B cell (primary cell): ENCODE results near the gene CD151. TPM values are rescaled to one million over a fixed set of nuclear protein-coding genes. Genes with fewer than 3 reads are reported as not detected.

Source experiments
- ATAC-seq: fragments of 200-7000 bp; cut with Tn5 transposase; one replicate; pipeline ENCODE4 v1.10.0; 2021; ENCODE audit warnings: low read depth, mild to moderate bottlenecking, moderate number of reproducible peaks, moderate library complexity
- CTCF ChIA-PET: fragments of 350-600 bp; sonication (Branson Sonifier 250); formaldehyde crosslinking; loops from one replicate; lab custom pipeline; 2021; ENCODE audit warnings: antibody characterized with exemption, inconsistent platforms; lab: Charles Lee
- POLR2A ChIA-PET: fragments of 350-600 bp; sonication (Branson Sonifier 250); formaldehyde crosslinking; loops from one replicate; lab custom pipeline; 2021; ENCODE audit warnings: antibody characterized with exemption; lab: Charles Lee
- DNase-seq: peaks from one replicate; pipeline ENCODE4 v3.0.0; 2013
- H2AFZ ChIP-seq: 2 replicates; pipeline ENCODE4 v1.6.1; 2012; ENCODE audit warnings: mild to moderate bottlenecking, low read depth, low read length; ENCODE audit not compliant: insufficient read depth, poor library complexity, severe bottlenecking
- H3K27ac ChIP-seq, 2 donors: 1 replicate in 1 of 2; 2 replicates in 1 of 2; pipeline ENCODE4 v1.5.1; 2012 to 2013; ENCODE audit warnings: low read length in 2 of 2, mild to moderate bottlenecking in 2 of 2, moderate library complexity in 1 of 2
- H3K27me3 ChIP-seq, 4 experiments: fragments of 200-600 bp in 1 of 4; sonication (generic) in 1 of 4; replicated peaks in 1 of 4; 1 replicate in 2 of 4; 2 replicates in 2 of 4; pipeline versions ENCODE4 v1.6.1 to v1.7.0; 2013 to 2016; ENCODE audit warnings: low read length in 3 of 4, mild to moderate bottlenecking in 2 of 4, mixed read lengths in 1 of 4, moderate library complexity in 1 of 4; ENCODE audit not compliant: insufficient read depth in 4 of 4, control insufficient read depth in 3 of 4; ENCODE audit errors: control extremely low read depth in 1 of 4
- H3K36me3 ChIP-seq, 2 experiments: replicated peaks in 1 of 2; 1 replicate in 1 of 2; 2 replicates in 1 of 2; pipeline versions ENCODE4 v1.6.1 to v1.7.1; 2013; ENCODE audit warnings: low read length in 1 of 2; ENCODE audit not compliant: insufficient read depth in 2 of 2, control insufficient read depth in 1 of 2; ENCODE audit errors: control extremely low read depth in 1 of 2, extremely low read depth in 1 of 2
- H3K4me1 ChIP-seq, 2 donors: fragments of 200-600 bp in 1 of 2; sonication (generic) in 1 of 2; 1 replicate in 1 of 2; 2 replicates in 1 of 2; pipeline versions ENCODE4 v1.5.1 to v1.6.1; 2013 to 2017; ENCODE audit warnings: low read length in 2 of 2; ENCODE audit not compliant: control insufficient read depth in 2 of 2, insufficient read depth in 2 of 2
- H3K4me2 ChIP-seq: replicated peaks from 2 replicates; pipeline ENCODE3; 2012; ENCODE audit warnings: mild to moderate bottlenecking, low read depth, low read length; ENCODE audit not compliant: poor library complexity, severe bottlenecking
- H3K4me3 ChIP-seq, 5 experiments: fragments of 200-600 bp in 1 of 5; sonication (generic) in 1 of 5; 1 replicate in 3 of 5; 2 replicates in 2 of 5; pipeline versions ENCODE4 v1.5.1 to v1.7.0; 2011 to 2016; ENCODE audit warnings: low read length in 4 of 5, mild to moderate bottlenecking in 4 of 5, low read depth in 2 of 5, control low read depth in 1 of 5, moderate library complexity in 1 of 5; ENCODE audit not compliant: insufficient read depth in 1 of 5; ENCODE audit errors: control extremely low read depth in 1 of 5, extremely low read depth in 1 of 5
- H3K79me2 ChIP-seq: fragments of 200-600 bp; sonication (generic); one replicate; pipeline ENCODE4 v1.6.0; 2016; ENCODE audit warnings: low read length; ENCODE audit not compliant: control insufficient read depth, insufficient read depth
- H3K9ac ChIP-seq: fragments of 200-600 bp; sonication (generic); 2 replicates; pipeline ENCODE4 v1.6.1; 2017; ENCODE audit warnings: mild to moderate bottlenecking, low read length, moderate library complexity
- H3K9me3 ChIP-seq, 3 donors: one replicate each; pipeline versions ENCODE4 v1.6.1 to v1.7.1; 2013; ENCODE audit warnings: low read length in 2 of 3; ENCODE audit not compliant: control insufficient read depth in 2 of 3, insufficient read depth in 1 of 3; ENCODE audit errors: control extremely low read depth in 1 of 3
- H4K20me1 ChIP-seq: 2 replicates; pipeline ENCODE4 v1.6.0; 2012; ENCODE audit warnings: mild to moderate bottlenecking, low read length; ENCODE audit not compliant: insufficient read depth, control insufficient read depth, poor library complexity, severe bottlenecking
- H3K27ac Mint-ChIP-seq: one replicate; pipeline ENCODE4 v1.8.0; 2021; ENCODE audit warnings: mixed read lengths
- H3K27me3 Mint-ChIP-seq: one replicate; pipeline ENCODE4 v1.8.0; 2021; ENCODE audit warnings: mixed read lengths
- H3K4me1 Mint-ChIP-seq: one replicate; pipeline ENCODE4 v1.8.0; 2021; ENCODE audit warnings: mixed read lengths
- H3K4me3 Mint-ChIP-seq: one replicate; pipeline ENCODE4 v1.8.0; 2021; ENCODE audit warnings: mixed read lengths
- H3K9me3 Mint-ChIP-seq: one replicate; pipeline ENCODE4 v1.8.0; 2022; ENCODE audit warnings: mixed read lengths; ENCODE audit not compliant: insufficient read depth
- EZH2 ChIP-seq: IDR thresholded peaks from 2 replicates; pipeline ENCODE4 v1.6.1; 2012; ENCODE audit warnings: borderline replicate concordance, low read depth, mild to moderate bottlenecking, moderate library complexity, low read length; ENCODE audit not compliant: insufficient read depth, poor library complexity, severe bottlenecking
- WGBS: methylation state at CpG from one replicate; pipeline ENCODE4 v1.1.5; 2013; ENCODE audit warnings: missing lambda C conversion rate; ENCODE audit not compliant: insufficient coverage; 5-methylcytosine and 5-hydroxymethylcytosine counted together
- intact Hi-C: fragments of 100-400 bp; cut with micrococcal nuclease; formaldehyde crosslinking; loops from one replicate; pipeline ENCODE4 v1.10.0; 2022
- polyA plus RNA-seq: library from polyadenylated mRNA; depleted of rRNA; stranded (reverse); fragments of >200 nt; gene quantifications from 2 replicates; pipeline ENCODE4 v1.2.3, GENCODE V29; 2012
- total RNA-seq, 2 donors: library from RNA; stranded (reverse); fragments of 120-200 nt in 1 of 2; gene quantifications; 1 replicate in 1 of 2; 2 replicates in 1 of 2; pipeline versions ENCODE4 v1.2.3 to v1.2.4, GENCODE V29; 2013 to 2022
- TF ChIP-seq, protein P1 (sequence below): fragments of 200-600 bp; IDR thresholded peaks from one replicate; pipeline ENCODE4 v1.8.0; 2022; ENCODE audit warnings: antibody characterized with exemption, mild to moderate bottlenecking

The CD151 gene
- total and polyA plus RNA-seq, 2 donors (not counting 1 experiment from before 2014, with no cell fraction given) = 24.4 to 25.5 TPM

DNA sequence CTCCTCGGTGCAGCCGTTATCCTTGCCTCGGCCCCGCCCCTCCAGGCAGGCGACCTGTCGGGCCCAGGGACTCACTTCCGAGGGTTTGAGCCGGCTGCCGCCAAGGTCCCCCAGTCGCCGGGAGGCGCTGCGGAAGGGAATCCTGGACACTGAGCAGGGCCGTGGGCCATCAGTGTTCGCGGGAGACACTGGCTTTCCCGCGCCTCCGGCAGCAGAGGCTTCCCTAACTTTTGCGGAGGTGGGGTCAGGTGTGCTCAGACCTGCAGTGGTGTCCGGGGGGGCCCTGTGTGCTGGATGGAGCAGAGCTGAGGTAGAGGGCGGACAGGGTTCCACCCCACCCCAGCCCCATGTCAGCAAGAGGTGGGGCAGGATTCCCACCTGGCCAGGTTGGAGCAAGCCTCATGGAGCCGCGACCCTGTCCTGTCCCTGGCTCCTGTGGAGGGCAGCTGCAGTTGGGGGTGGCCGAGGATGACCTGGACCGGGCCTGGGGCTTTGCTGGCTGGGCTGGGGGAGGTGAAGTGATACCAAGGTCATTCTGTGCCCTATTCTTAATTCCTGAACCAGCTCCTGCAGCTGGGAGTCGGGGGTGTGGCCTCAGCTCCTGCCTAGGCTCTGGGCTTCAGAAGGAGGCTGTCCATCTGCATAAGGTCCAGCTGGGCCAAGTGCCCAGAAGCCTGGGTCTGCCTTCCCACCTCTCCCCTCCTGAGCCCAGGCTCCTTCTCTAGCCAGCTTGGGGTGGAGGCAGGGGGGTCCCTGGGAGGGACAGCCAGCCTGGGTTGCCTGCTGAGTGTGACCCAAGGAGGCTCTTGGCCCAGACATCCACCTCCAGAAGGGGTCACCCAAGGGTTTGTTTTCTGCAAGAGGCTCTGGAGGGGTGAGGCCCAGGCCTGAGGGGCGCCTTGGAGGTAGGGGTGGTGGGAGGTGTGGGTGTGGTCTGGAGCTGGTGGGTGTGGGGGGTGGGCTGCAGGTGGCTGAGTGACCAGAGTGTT, 18.3 kb downstream of the CD151 start:
- H3K36me3 ChIP-seq = no peaks in the 10 kb centered on the region
- CTCF ChIA-PET = no interaction called here
- intact Hi-C loops = no loop called here
- H3K9ac ChIP-seq = no peak overlapping the region
- Mint-ChIP-seq H3K4me3 (peak overlapping the region; percentile 57), H3K27me3 (peaks cover 3% of the 10 kb centered on the region), H3K9me3 (no peaks in the 10 kb centered on the region), H3K27ac (no peak overlapping the region), H3K4me1 (peaks cover 6% of the 10 kb centered on the region)
- peaks cover 0 to 26% (median 6%) of the 10 kb centered on the region in 4 experiments for H3K27me3 ChIP-seq
- H2AFZ ChIP-seq = no peak overlapping the region
- no peak overlapping the region for H3K4me2 ChIP-seq
- no peaks in the 10 kb centered on the region for H3K9me3 ChIP-seq
- ATAC-seq (no peak), DNase-seq (peak; percentile 39)
- no peaks in the 10 kb centered on the region for H3K79me2 ChIP-seq
- H3K4me1 ChIP-seq = peaks cover 11 to 15% of the 10 kb centered on the region in 2 donors
- WGBS = 95% methylated on average over 28 of the region's 28 CpGs
- peaks cover 8% of the 10 kb centered on the region for H4K20me1 ChIP-seq
- POLR2A ChIA-PET = no interaction called here
- no peak overlapping the region for H3K27ac ChIP-seq
- H3K4me3 ChIP-seq = no peak overlapping the region
- TF ChIP-seq EZH2 = no peak
- TF ChIP-seq, protein P1, sequence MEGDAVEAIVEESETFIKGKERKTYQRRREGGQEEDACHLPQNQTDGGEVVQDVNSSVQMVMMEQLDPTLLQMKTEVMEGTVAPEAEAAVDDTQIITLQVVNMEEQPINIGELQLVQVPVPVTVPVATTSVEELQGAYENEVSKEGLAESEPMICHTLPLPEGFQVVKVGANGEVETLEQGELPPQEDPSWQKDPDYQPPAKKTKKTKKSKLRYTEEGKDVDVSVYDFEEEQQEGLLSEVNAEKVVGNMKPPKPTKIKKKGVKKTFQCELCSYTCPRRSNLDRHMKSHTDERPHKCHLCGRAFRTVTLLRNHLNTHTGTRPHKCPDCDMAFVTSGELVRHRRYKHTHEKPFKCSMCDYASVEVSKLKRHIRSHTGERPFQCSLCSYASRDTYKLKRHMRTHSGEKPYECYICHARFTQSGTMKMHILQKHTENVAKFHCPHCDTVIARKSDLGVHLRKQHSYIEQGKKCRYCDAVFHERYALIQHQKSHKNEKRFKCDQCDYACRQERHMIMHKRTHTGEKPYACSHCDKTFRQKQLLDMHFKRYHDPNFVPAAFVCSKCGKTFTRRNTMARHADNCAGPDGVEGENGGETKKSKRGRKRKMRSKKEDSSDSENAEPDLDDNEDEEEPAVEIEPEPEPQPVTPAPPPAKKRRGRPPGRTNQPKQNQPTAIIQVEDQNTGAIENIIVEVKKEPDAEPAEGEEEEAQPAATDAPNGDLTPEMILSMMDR = no peak

DNA sequence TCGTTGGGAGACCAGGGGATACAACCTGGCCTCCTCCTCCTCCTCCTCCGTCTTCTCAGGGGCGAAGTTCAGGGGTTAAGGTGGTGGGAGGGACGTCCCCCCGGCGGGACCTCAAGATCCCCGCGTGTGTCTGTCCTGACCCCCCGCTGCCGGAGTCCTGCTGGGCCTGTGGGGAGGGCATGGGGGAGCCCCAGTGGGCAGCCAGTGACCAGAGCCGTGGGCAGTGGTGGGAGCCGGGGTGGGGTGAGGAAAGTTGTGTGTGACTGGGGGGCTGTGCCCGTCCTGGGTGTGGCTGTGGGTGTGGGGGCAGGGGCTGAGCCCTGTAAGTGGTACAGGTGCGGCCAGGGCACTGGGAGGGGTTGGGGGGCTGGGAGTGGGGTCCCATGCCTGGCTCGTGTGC, 20.0 kb downstream of the CD151 start:
- ChIA-PET POLR2A (no interaction called here), CTCF (no interaction called here)
- H3K27me3 ChIP-seq = peaks cover 0 to 17% (median 5%) of the 10 kb centered on the region in 4 experiments
- H3K4me3 ChIP-seq = no peak overlapping the region
- H3K4me3 Mint-ChIP-seq = no peak overlapping the region
- H3K9me3 ChIP-seq = no peaks in the 10 kb centered on the region
- H3K9ac ChIP-seq = no peak overlapping the region
- no peak overlapping the region for H3K27ac ChIP-seq
- ATAC-seq = no peak
- no peaks in the 10 kb centered on the region for H3K36me3 ChIP-seq
- no peak overlapping the region for H3K27ac Mint-ChIP-seq
- H3K9me3 Mint-ChIP-seq = no peaks in the 10 kb centered on the region
- H3K79me2 ChIP-seq = no peaks in the 10 kb centered on the region
- no peak for DNase-seq
- intact Hi-C loops = no loop called here
- TF ChIP-seq EZH2 = no peak
- TF ChIP-seq, protein P1 = no peak
- H4K20me1 ChIP-seq = peaks cover 8% of the 10 kb centered on the region
- H2AFZ ChIP-seq = no peak overlapping the region
- H3K4me1 ChIP-seq = peaks cover 11 to 15% of the 10 kb centered on the region in 2 donors
- no peak overlapping the region for H3K4me2 ChIP-seq
- H3K4me1 Mint-ChIP-seq = peaks cover 6% of the 10 kb centered on the region
- H3K27me3 Mint-ChIP-seq = peaks cover 3% of the 10 kb centered on the region
- 93% methylated on average over 5 of the region's 15 CpGs for WGBS
